Renal cortex interstitium (tissue), 11 donors: ENCODE results near the gene HBA2. TPM values are rescaled to one million over a fixed set of nuclear protein-coding genes. Genes with fewer than 3 reads are reported as not detected.
"Not testable (repeated sequence)": the region's sequence is repeated elsewhere in the genome, so short reads cannot be mapped to it uniquely, and the experiment has no call there.

Source experiments
- DNase-seq, 11 donors: peaks; one replicate each; pipeline ENCODE4 v3.0.0-alpha.2; 2013; ENCODE audit warnings: low read depth in 9 of 11, low spot score in 4 of 11; ENCODE audit errors: extremely low read depth in 1 of 11
- polyA plus RNA-seq, 3 donors: library from polyadenylated mRNA; unstranded; fragments of 120-200 nt; gene quantifications; one replicate each; pipeline ENCODE4 v1.2.1, GENCODE V29; 2013; ENCODE audit not compliant: insufficient read length in 3 of 3

HBA2 gene
- polyA plus RNA-seq, 3 donors, result 873 to 1,661 (median 1,303) TPM

GRCh38 chr16:179211-180092 is 6.8 kb downstream of the HBA2 start:
- no peak for DNase-seq

- peak in 2 of 11 donors; percentile 28 to 43 for DNase-seq
These were observed 7.5 kb downstream of the HBA2 start, which contains the start of gene HBQ1 for GRCh38 chr16:180101-180675. HBQ1 (plus strand) TSS chr16:180459; CDS start chr16:180487, 28 bp downstream.

- peak in 5 of 11 donors; percentile 45 to 70 (median 54) for DNase-seq
These were observed 8.2 kb downstream of the HBA2 start for GRCh38 chr16:180681-181564.

GRCh38 chr16:181565-182021 is 8.9 kb downstream of the HBA2 start:
- DNase-seq, result no peak

GRCh38 chr16:183005-183404 is 10.3 kb downstream of the HBA2 start:
- no peak for DNase-seq

- DNase-seq, result no peak
These were observed 12.5 kb downstream of the HBA2 start for GRCh38 chr16:185213-185612.

- DNase-seq, result no peak
These were observed 13.0 kb downstream of the HBA2 start for GRCh38 chr16:185691-186090.

- DNase-seq, result no peak
These were observed 14.7 kb downstream of the HBA2 start for GRCh38 chr16:187330-187729.

- DNase-seq, result no peak
These were observed 16.0 kb downstream of the HBA2 start for GRCh38 chr16:188674-189073.

- no peak for DNase-seq
These were observed 17.0 kb downstream of the HBA2 start for GRCh38 chr16:189604-190186.

- no peak for DNase-seq
These were observed 19.2 kb downstream of the HBA2 start for GRCh38 chr16:191831-192230.

- DNase-seq, result no peak
These were observed 20.0 kb downstream of the HBA2 start for GRCh38 chr16:192686-193085.

- DNase-seq, result no peak
These were observed 20.8 kb downstream of the HBA2 start for GRCh38 chr16:193441-193840.

GRCh38 chr16:194516-194915 is 21.8 kb downstream of the HBA2 start:
- DNase-seq, result no peak

GRCh38 chr16:200388-200787 is 27.7 kb downstream of the HBA2 start:
- no peak for DNase-seq

GRCh38 chr16:203246-203645 is 30.6 kb downstream of the HBA2 start:
- DNase-seq, result no peak

GRCh38 chr16:204046-204445 is 31.4 kb downstream of the HBA2 start:
- DNase-seq, result not testable (repeated sequence)

- not testable (repeated sequence) for DNase-seq
These were observed 36.7 kb downstream of the HBA2 start for GRCh38 chr16:209359-209758.

GRCh38 chr16:211631-212180 is 39.0 kb downstream of the HBA2 start:
- not testable (repeated sequence) for DNase-seq
